NCI-H748 (cell line): ENCODE data around the gene TTC23L.
"Not testable (repeated sequence)": the region's sequence is repeated elsewhere in the genome, so short reads cannot be mapped to it uniquely, and the experiment has no call there.

Experiments
- DNase-seq: peaks from one replicate; lab custom pipeline; 2025; ENCODE audit not compliant: unreplicated experiment; lab: John Stamatoyannopoulos, UW

TTC23L gene

GRCh38 chr5:34918025-34918424, 79.1 kb downstream of the TTC23L start:
- peak; percentile 35 for DNase-seq

- no peak for DNase-seq
Measured at GRCh38 chr5:34919077-34919476, 80.1 kb downstream of the TTC23L start.

DNA sequence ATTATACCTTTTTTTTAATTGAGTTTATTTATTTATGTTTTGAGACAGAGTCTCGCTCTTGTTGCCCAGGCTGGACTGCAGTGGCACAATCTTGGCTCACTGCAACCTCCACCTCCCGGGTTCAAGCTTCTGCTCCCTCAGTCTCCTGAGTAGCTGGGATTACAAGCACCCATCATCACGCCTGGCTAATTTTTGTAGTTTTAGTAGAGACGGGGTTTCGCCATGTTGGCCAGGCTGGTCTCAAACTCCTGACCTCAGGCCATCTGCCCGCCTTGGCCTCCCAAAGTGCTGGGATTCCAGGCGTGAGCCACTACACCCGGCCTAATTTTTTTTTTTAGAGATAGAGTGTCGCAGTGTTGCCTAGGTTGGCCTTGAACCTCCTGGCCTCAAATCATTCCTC, 84.3 kb downstream of the TTC23L start:
- DNase-seq, result not testable (repeated sequence)

GRCh38 chr5:34923694-34924461, 84.9 kb downstream of the TTC23L start:
- DNase-seq, result no peak

DNA sequence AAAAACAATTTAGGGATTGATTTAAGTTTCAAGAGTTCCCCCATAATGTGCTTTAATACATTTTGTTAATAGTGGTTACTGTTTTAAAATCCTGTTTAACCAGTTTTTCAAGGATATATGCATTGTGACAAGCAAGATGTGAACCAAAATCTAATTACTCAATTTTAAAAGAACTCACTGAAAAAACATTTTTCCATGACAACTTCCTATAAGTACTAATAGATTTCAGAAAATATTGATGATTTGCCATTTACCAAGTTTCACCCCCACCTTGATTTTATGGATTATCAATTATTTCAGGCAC, 85.5 kb downstream of the TTC23L start:
- no peak for DNase-seq

DNA sequence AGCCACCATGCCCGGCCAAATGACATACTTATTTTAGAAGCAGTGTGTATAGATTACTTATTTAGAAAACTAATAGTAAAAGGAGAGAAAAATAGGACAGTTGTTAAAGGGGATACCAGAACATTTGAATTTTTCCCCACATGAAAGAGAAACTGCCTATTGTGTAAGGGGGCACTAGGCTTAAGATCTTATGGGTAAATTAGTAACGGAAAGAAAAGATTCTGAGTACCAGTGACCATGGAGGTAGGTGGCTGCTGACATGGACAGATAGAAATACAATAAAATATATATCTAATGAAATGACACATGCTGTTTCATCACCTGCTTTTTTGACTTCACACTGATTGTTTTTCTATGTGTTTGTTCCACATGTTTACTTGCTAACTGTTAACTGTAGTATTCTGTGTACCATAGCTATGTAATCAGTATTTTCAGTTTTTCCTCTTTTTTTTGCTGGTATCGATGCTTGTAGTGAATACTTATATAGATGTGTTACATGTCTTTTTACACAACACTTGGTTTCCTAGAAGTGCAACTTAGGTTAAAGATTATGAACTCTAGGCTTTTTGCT, 87.4 kb downstream of the TTC23L start:
- no peak for DNase-seq

GRCh38 chr5:34927785-34928184, 88.8 kb downstream of the TTC23L start:
- no peak for DNase-seq

DNA sequence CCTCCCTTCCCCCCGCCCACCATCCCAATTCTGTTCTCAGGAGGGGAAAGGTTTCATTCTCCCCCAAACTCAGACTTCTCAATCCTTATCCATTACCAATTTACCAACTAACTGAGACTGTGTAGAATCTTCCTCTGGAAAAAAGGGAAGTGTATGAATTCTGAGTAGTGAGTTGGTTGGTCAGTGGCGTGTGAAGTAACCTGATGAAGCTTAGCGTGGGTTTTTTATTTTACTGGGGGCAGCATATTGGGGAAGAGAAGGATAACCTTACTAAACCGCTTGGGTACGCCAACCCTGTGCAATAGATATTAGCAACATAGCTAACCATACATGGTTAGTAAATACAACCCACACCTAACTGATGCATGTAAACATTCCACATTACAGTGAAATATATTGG, 89.3 kb downstream of the TTC23L start:
- no peak for DNase-seq

DNA sequence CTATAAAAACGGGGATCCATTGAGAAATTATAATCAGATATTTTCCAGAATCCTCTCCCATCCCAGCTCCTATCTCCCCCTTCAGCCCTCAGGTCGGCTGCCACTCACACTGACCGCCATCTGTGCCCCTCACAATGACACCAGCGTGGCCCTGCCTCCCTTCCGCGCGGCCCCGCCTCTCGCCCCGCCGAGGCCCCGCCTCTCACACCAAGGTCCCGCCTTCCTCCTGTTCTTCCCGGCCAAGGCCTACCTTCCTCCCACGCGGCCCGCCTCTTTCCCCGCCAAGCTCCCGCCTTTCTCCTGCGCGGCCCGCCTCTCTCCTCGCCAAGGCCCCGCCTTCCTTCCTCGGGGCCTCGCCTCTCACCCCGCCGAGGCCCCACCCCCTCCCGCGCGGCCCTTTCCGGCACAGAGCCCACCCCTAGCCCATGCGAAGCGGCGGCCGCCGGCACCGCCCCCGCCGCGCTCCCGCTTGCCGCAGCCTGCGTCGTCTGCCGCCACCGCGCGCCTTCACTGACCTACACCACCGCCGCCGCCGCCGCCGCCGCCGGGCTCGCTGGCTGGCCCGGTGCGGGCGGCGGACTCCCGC, 90.3 kb downstream of the TTC23L start, which contains the start of gene DNAJC21:
Gene DNAJC21 (plus strand): TSS at position 426 of the 586 bp plus-strand sequence. CDS start 261 bp downstream, outside the sequence.
- DNase-seq, result peak; percentile 100

DNA sequence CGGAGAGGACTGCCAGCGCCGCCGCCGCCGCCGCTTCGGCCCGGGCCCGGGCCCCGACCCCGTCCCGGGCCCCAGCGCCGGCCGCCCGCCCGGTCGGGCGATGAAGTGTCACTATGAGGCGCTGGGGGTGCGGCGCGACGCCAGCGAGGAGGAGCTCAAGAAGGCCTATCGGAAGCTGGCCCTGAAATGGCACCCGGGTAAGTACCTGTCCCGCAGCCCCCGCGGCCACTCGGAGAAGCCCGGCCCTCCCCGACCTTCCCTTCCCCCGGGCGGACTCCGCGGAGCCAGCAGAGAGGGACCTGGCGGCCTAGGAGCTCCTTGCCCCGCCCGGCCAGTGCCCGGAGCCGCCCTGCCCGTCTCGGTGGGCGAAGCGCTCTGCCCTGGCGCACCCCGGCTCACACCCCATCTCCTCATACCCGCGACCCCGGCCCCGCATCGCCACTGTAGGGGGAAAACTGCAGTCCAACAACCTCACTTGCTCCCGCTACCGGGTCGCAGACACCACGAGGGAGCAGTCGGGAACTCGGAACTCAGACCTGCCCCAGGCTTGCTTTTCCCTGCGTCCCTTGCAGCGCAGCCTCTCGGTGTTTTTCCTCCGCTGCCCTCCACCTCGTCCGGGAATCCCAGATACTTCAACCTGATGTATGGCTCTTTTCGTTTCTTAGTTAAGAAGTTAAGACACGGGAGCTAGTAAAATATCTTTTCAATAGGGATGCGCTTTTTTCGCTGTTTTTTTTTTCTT, 90.9 kb downstream of the TTC23L start:
- DNase-seq, result peak; percentile 95

DNA sequence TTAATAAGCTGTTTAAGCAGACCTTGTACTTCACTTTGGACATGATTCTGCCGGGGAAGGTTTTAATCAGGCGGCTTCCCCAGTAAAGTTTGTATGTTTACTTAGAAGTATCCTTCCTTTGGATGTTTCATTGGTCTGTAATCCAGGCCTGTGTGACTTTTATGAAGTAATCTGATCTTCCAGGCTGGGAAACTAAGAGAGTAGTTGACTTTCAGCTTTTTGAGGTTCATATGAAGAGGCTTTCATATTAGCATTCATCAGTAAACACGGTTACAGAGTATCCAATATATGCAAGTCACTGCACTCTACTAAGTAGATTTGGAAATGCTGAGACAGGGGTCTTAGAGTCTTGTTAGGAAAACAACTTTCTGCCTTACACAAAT, 91.5 kb downstream of the TTC23L start:
- DNase-seq, result peak; percentile 52

DNA sequence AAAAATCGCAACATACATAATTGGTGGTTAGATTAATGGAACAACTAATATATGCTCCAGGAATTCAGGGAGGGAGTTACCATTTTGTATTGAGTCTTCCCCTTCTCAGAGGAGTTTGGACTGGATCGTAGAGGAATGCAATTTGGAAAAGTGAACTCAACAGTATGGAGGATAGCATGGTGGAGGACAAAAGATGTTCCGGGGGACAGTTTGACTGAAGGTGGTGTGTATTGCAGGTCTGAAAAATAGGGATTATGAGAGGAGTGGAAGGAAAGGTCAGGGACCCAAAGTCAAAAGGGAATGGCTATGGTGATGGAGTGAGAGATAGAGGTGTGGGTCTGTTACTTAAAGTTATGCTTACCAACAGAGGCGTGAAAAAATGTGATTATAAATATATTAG, 91.9 kb downstream of the TTC23L start:
- DNase-seq, result no peak

- DNase-seq, result no peak
Measured at GRCh38 chr5:34932947-34933346, 94.0 kb downstream of the TTC23L start.

DNA sequence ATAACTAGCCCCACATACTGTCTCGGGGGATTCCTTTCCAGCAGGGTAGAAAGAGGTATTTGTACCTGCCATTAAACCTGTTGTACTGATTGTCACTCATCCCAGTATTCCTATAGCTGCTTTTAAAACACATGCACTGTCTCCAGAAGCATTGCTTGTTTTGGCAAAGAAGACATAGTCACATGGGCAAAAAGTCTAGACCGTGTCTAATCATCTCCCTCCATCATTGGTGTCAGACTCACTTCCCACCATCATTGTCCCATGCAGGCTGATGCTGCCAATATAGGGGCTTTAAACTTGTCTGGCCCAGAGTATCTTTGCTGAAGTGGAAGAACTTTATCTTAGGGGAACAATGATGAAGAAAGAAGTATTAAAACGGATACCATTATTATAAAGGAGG, 103.0 kb downstream of the TTC23L start:
- no peak for DNase-seq

DNA sequence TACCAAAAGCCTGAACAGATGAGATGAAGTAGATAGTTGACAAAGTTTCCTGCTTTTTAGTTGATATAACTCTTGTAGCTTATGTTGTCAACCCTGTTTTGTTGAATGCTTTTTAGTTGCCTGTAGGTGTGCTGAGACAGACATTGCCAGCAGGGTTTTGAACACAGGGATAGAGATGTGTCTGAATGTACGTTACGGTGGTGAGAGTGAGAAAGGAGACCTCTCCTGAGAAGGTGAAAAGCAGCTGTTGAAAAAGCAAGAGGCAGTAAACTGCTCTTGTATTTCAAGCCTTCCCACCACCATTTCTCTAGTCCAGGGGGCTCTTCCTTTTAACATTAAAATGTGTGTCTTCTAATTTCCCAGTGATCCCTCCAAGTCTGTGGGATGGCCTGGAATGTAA, 105.1 kb downstream of the TTC23L start:
- no peak for DNase-seq

- no peak for DNase-seq
Measured at GRCh38 chr5:34944460-34945047, 105.6 kb downstream of the TTC23L start.
